Neural cell (in vitro differentiated cells): Measurements from ENCODE around the gene PFKL. TPM values are rescaled to one million over a fixed set of nuclear protein-coding genes. Genes with fewer than 3 reads are reported as not detected.

Experiments used
- H2AFZ ChIP-seq: fragments of 200-600, 300-800 bp; sonication (generic), shearing (Covaris generic); 2 replicates; pipeline ENCODE4 v1.6.0; 2014; ENCODE audit warnings: low read depth, mild to moderate bottlenecking, antibody characterized with exemption, low read length, moderate library complexity
- H3F3A ChIP-seq: fragments of 200-600 bp; shearing (Covaris generic); 2 replicates; pipeline ENCODE4 v1.6.1; 2016; ENCODE audit warnings: mild to moderate bottlenecking, moderate library complexity, mixed read lengths, antibody characterized with exemption, low read length; ENCODE audit not compliant: insufficient read depth, poor library complexity, severe bottlenecking
- H3K27ac ChIP-seq: fragments of 200-600, 300-800 bp; sonication (generic), shearing (Covaris generic); 2 replicates; pipeline ENCODE4 v1.5.1; 2014; ENCODE audit warnings: mild to moderate bottlenecking, low read length, moderate library complexity
- H3K27me3 ChIP-seq: fragments of 300-800, 200-600 bp; sonication (generic), shearing (Covaris generic); 2 replicates; pipeline ENCODE4 v1.6.0; 2014; ENCODE audit warnings: mild to moderate bottlenecking, low read depth, low read length, moderate library complexity; ENCODE audit not compliant: insufficient read depth
- H3K36me3 ChIP-seq: fragments of 300-800, 200-600 bp; sonication (generic), shearing (Covaris generic); 2 replicates; pipeline ENCODE4 v1.5.1; 2014; ENCODE audit warnings: mild to moderate bottlenecking, antibody characterized with exemption, low read length, moderate library complexity; ENCODE audit not compliant: insufficient read depth
- H3K4me2 ChIP-seq: fragments of 300-800, 200-600 bp; sonication (generic), shearing (Covaris generic); 2 replicates; pipeline ENCODE4 v1.6.0; 2014; ENCODE audit warnings: mild to moderate bottlenecking, low read length
- H3K4me3 ChIP-seq: fragments of 300-800, 200-600 bp; sonication (generic), shearing (Covaris generic); 2 replicates; pipeline ENCODE4 v1.5.1; 2014; ENCODE audit warnings: mild to moderate bottlenecking, low read length, moderate library complexity
- H3K79me2 ChIP-seq: fragments of 200-600 bp; shearing (Covaris generic); replicated peaks from 2 replicates; pipeline ENCODE4 v1.6.0; 2014; ENCODE audit warnings: mild to moderate bottlenecking, low read length, moderate library complexity; ENCODE audit not compliant: insufficient read depth
- H3K9ac ChIP-seq: fragments of 300-800, 200-600 bp; sonication (generic), shearing (Covaris generic); 2 replicates; pipeline ENCODE4 v1.6.1; 2016; ENCODE audit warnings: mild to moderate bottlenecking, low read length, mixed read lengths
- H3K9me2 ChIP-seq: fragments of 200-600 bp; shearing (Covaris generic); 2 replicates; pipeline ENCODE4 v1.6.1; 2016; ENCODE audit warnings: mild to moderate bottlenecking, low read length, mixed read lengths; ENCODE audit not compliant: insufficient read depth
- H3K9me3 ChIP-seq: fragments of 200-600, 300-800 bp; sonication (generic), shearing (Covaris generic); 2 replicates; pipeline ENCODE4 v1.6.1; 2016; ENCODE audit warnings: mild to moderate bottlenecking, mixed run types, low read length, moderate library complexity, mixed read lengths
- H4K20me1 ChIP-seq: fragments of 200-600 bp; shearing (Covaris generic); 2 replicates; pipeline ENCODE4 v1.6.1; 2016; ENCODE audit warnings: mild to moderate bottlenecking, mixed run types; ENCODE audit not compliant: insufficient read depth
- CTCF ChIP-seq: fragments of 450-650 bp; IDR thresholded peaks from 2 replicates; pipeline ENCODE4 v1.5.1; 2014; ENCODE audit warnings: antibody characterized with exemption, mild to moderate bottlenecking, moderate library complexity; ENCODE audit not compliant: poor library complexity, severe bottlenecking
- EP300 ChIP-seq: fragments of 450-650 bp; conservative IDR thresholded peaks from 2 replicates; pipeline ENCODE4 v1.6.1; 2014; ENCODE audit warnings: antibody characterized with exemption, mild to moderate bottlenecking, moderate library complexity; ENCODE audit not compliant: poor library complexity, severe bottlenecking
- EZH2 ChIP-seq: fragments of 200-600, 300-800 bp; shearing (Covaris generic), sonication (generic); IDR thresholded peaks from 2 replicates; pipeline ENCODE4 v1.6.1; 2014; ENCODE audit warnings: antibody characterized with exemption, low read length, borderline replicate concordance, mild to moderate bottlenecking; ENCODE audit not compliant: insufficient read depth, poor library complexity, severe bottlenecking
- MXI1 ChIP-seq: fragments of 450-650 bp; conservative IDR thresholded peaks from 2 replicates; pipeline ENCODE4 v1.6.1; 2014; ENCODE audit warnings: antibody characterized with exemption, mild to moderate bottlenecking; ENCODE audit not compliant: poor library complexity, severe bottlenecking
- POLR2AphosphoS5 ChIP-seq: IDR thresholded peaks from 2 replicates; pipeline ENCODE4 v1.6.1; 2012
- RAD21 ChIP-seq: fragments of 450-650 bp; conservative IDR thresholded peaks from 2 replicates; pipeline ENCODE4 v1.6.1; 2014; ENCODE audit warnings: antibody characterized with exemption, mild to moderate bottlenecking, moderate library complexity
- REST ChIP-seq: IDR thresholded peaks from 2 replicates; pipeline ENCODE4 v1.6.1; 2012; ENCODE audit warnings: borderline replicate concordance
- SMC3 ChIP-seq: fragments of 450-650 bp; conservative IDR thresholded peaks from 2 replicates; pipeline ENCODE4 v1.6.1; 2014; ENCODE audit warnings: antibody characterized with exemption, mild to moderate bottlenecking, moderate library complexity; ENCODE audit not compliant: poor library complexity
- TAF1 ChIP-seq: IDR thresholded peaks from 2 replicates; pipeline ENCODE4 v1.6.1; 2012; ENCODE audit warnings: low read depth
- polyA plus RNA-seq: library from polyadenylated mRNA; depleted of rRNA; stranded (reverse); fragments of >200 nt; gene quantifications from 2 replicates; pipeline ENCODE4 v1.2.3, GENCODE V29; 2014

The PFKL gene
- polyA plus RNA-seq, 1 donor from 2014 or later: 79.6 TPM

DNA sequence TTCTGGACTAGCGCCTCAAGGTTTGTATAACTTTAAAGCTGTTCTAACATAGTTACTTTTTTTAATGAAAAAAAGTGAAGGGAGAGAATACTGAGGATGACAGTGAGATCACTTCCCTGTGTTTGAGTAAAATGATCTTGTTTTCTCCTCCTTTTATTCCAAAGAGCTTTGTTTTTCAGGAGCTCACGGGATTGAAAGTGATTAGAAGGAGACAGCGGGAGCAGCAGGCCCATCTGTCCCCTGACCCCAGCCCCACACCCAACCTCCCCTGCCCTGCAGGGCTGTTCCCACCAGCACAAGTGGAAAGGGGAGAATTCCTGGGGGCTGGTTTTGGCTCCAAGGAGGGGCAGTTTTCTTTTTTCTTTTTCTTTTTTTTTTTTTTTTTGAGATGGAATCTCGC, 36.1 kb upstream of the PFKL start:
- no peaks in the 10 kb centered on the region for H3F3A ChIP-seq
- TF ChIP-seq CTCF: no peak
- TF ChIP-seq MXI1: no peak
- no peak for TF ChIP-seq SMC3
- no peak for TF ChIP-seq TAF1
- TF ChIP-seq EP300: no peak
- no peak for TF ChIP-seq EZH2
- no peak for TF ChIP-seq REST
- no peak for TF ChIP-seq POLR2AphosphoS5
- no peak for TF ChIP-seq RAD21
- no peaks in the 10 kb centered on the region for H3K27me3 ChIP-seq
- no peak overlapping the region for H2AFZ ChIP-seq
- H3K79me2 ChIP-seq: no peaks in the 10 kb centered on the region
- H3K9me3 ChIP-seq: no peaks in the 10 kb centered on the region
- H4K20me1 ChIP-seq: no peaks in the 10 kb centered on the region
- no peak overlapping the region for H3K4me3 ChIP-seq
- H3K9me2 ChIP-seq: no peaks in the 10 kb centered on the region
- no peak overlapping the region for H3K4me2 ChIP-seq
- H3K27ac ChIP-seq: no peak overlapping the region
- no peak overlapping the region for H3K9ac ChIP-seq
- H3K36me3 ChIP-seq: no peaks in the 10 kb centered on the region

DNA sequence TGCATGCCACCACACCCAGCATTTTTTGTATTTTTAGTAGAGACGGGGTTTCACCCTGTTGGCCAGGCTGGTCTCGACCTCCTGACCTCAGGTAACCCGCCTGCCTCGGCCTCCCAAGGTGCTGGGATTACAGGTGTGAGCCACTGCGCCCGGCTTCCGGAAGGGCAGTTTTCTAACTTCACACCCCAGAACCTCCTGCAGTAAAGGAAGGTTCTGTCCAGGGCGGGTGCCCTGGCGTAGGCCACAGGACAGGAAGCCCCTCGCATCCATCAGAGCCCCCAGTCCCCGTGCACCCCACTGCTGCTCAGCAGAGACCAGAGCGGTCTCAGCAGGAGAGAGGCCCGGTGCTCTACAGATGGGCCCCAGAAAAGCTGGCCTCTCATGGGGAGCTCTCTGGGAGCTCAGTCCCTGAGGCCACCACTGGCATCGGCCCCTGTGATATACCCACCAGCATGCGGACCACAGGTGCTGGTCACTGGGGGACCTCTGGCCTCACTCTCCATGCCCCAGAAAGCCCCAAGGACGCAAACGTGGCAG, 34.1 kb upstream of the PFKL start:
- H3K4me3 ChIP-seq: no peak overlapping the region
- TF ChIP-seq SMC3 (no peak), POLR2AphosphoS5 (no peak), EZH2 (no peak), REST (no peak)
- H3K9me3 ChIP-seq: no peaks in the 10 kb centered on the region
- no peaks in the 10 kb centered on the region for H3K79me2 ChIP-seq
- H2AFZ ChIP-seq: no peak overlapping the region
- H3K9ac ChIP-seq: no peak overlapping the region
- H3F3A ChIP-seq: no peaks in the 10 kb centered on the region
- no peaks in the 10 kb centered on the region for H4K20me1 ChIP-seq
- no peaks in the 10 kb centered on the region for H3K36me3 ChIP-seq
- no peaks in the 10 kb centered on the region for H3K9me2 ChIP-seq
- no peaks in the 10 kb centered on the region for H3K27me3 ChIP-seq
- no peak overlapping the region for H3K27ac ChIP-seq
- H3K4me2 ChIP-seq: no peak overlapping the region
